Fibroblast of lung (primary cell): ENCODE results near the gene ZNF554.

Experiments used
- EZH2 ChIP-seq: IDR thresholded peaks from 2 replicates; pipeline ENCODE4 v1.5.1; 2012; ENCODE audit warnings: low read length, control low read depth, mild to moderate bottlenecking; ENCODE audit errors: missing control alignments
- TF ChIP-seq, protein P1 (sequence below), 2 donors: IDR thresholded peaks in 1 of 2; conservative IDR thresholded peaks in 1 of 2; 1 replicate in 1 of 2; 2 replicates in 1 of 2; pipeline ENCODE4 v1.5.1; 2011 to 2012; ENCODE audit warnings: low read length in 2 of 2, control low read depth in 1 of 2, inconsistent platforms in 1 of 2, low read depth in 1 of 2, mild to moderate bottlenecking in 1 of 2

DNA sequence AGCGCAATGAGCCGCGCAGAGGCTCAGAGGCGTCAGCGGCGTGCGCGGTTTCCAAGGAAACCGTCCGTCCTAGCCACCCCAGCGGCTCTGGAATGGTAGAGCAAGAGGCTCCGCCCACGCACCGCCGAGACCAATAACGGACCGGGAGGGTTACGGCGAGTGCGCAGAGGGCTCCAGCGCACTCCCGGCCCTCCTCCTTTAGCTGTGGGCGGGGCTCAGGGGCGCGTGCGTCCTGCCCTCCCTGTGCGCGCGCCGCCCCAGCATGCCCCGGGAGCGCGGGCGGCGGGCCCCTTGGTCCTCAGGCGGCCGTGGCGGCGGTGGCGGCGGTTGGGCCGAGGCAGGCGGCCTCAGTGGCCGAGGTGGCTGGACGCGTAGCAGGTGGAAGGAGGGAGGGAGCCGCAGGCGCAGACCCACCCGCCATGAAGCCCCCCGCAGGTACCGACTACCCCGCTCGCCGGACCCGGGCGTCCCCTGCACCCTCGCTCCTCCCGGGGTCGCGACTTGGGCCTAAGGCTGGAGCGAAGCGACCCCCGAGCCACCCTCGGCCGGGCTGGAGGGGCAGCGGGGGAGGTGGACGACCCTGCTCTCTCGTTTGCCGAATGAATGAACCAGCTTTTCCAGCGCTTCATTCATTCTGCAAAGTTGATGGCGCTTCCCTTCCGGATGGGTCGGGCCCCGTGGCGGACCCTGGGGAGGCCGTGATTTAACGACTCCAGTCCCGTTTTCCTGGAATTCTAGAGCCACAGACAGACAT is 34.2 kb upstream of the ZNF554 start, which contains the start of gene THOP1:
- no peak for TF ChIP-seq EZH2
- TF ChIP-seq, protein P1, sequence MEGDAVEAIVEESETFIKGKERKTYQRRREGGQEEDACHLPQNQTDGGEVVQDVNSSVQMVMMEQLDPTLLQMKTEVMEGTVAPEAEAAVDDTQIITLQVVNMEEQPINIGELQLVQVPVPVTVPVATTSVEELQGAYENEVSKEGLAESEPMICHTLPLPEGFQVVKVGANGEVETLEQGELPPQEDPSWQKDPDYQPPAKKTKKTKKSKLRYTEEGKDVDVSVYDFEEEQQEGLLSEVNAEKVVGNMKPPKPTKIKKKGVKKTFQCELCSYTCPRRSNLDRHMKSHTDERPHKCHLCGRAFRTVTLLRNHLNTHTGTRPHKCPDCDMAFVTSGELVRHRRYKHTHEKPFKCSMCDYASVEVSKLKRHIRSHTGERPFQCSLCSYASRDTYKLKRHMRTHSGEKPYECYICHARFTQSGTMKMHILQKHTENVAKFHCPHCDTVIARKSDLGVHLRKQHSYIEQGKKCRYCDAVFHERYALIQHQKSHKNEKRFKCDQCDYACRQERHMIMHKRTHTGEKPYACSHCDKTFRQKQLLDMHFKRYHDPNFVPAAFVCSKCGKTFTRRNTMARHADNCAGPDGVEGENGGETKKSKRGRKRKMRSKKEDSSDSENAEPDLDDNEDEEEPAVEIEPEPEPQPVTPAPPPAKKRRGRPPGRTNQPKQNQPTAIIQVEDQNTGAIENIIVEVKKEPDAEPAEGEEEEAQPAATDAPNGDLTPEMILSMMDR (conservative IDR thresholded peaks at IDR 0.05 in 1 of 2, IDR thresholded peaks at IDR 0.05 in 1 of 2; ENCODE audit: low read depth in 1 of 2, low read length in 2 of 2): no peak
